ENCODE results near the gene C12orf42.
"Not testable (repeated sequence)": the region's sequence is repeated elsewhere in the genome, so short reads cannot be mapped to it uniquely, and the experiment has no call there.

C12orf42 gene

DNA sequence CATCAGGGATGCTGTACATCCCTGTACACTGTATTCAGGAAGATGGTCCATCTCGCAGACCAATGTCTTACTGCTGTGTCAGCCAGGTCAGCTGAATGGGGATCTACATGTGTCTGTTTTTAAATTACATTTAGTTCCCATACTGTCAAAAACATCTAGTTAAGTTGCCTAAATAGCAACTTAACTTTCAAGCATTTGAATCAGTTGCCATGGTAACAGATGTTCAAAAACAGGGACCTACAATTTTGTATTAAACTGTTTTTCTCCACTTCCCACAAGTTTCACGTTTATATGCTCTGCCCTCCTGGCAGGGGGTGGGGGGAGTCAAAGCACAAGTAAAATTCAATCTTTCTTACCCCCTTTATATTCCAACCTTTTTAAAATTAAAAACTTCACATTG lies 38.3 kb downstream of the C12orf42 start:
- DNase-seq = no peak
- H3K9me3 ChIP-seq (ENCODE audit: control insufficient read depth, low read length) = no peaks in the 10 kb centered on the region
- no peaks in the 10 kb centered on the region for H3K36me3 ChIP-seq (ENCODE audit: control insufficient read depth, insufficient read depth, low read length)
- H3K4me3 ChIP-seq (ENCODE audit: insufficient read depth, low read depth, low read length, poor library complexity, severe bottlenecking) = no peak overlapping the region
- no peaks in the 10 kb centered on the region for H3K4me1 ChIP-seq (ENCODE audit: control insufficient read depth, insufficient read depth, low read length, poor library complexity, severe bottlenecking)
- H3K27me3 ChIP-seq (replicated peaks; ENCODE audit: control insufficient read depth, insufficient read depth, low read length, poor library complexity, severe bottlenecking) = no peaks in the 10 kb centered on the region
- no peak overlapping the region for H3K27ac ChIP-seq (ENCODE audit: insufficient read depth, low read length, poor library complexity, severe bottlenecking)

DNA sequence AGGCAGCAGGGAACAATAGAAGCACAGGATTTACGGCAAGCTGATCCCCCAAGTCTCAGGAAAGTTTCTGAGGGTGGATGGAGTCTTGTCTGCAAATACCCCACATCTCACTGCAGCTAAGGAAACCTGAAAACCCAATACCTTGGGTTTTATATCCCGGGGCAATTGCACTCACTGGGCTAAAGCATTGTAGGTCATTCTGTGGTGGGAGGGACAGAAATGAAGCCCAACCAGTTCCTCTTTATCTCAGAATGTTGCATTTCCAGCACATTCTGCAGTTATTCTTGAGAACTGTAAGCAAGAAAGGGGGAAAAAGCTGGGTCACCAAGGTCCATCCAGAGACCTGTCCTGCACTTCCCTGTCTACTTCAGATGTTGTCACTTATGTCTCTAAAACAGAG lies 39.8 kb downstream of the C12orf42 start:
- Histone ChIP-seq H3K4me1 (ENCODE audit: control insufficient read depth, insufficient read depth, low read length, poor library complexity, severe bottlenecking) (no peaks in the 10 kb centered on the region), H3K36me3 (ENCODE audit: control insufficient read depth, insufficient read depth, low read length) (no peaks in the 10 kb centered on the region), H3K27ac (ENCODE audit: insufficient read depth, low read length, poor library complexity, severe bottlenecking) (no peak overlapping the region), H3K4me3 (ENCODE audit: insufficient read depth, low read depth, low read length, poor library complexity, severe bottlenecking) (no peak overlapping the region), H3K27me3 (replicated peaks; ENCODE audit: control insufficient read depth, insufficient read depth, low read length, poor library complexity, severe bottlenecking) (no peaks in the 10 kb centered on the region), H3K9me3 (ENCODE audit: control insufficient read depth, low read length) (no peaks in the 10 kb centered on the region)
- DNase-seq = no peak

DNA sequence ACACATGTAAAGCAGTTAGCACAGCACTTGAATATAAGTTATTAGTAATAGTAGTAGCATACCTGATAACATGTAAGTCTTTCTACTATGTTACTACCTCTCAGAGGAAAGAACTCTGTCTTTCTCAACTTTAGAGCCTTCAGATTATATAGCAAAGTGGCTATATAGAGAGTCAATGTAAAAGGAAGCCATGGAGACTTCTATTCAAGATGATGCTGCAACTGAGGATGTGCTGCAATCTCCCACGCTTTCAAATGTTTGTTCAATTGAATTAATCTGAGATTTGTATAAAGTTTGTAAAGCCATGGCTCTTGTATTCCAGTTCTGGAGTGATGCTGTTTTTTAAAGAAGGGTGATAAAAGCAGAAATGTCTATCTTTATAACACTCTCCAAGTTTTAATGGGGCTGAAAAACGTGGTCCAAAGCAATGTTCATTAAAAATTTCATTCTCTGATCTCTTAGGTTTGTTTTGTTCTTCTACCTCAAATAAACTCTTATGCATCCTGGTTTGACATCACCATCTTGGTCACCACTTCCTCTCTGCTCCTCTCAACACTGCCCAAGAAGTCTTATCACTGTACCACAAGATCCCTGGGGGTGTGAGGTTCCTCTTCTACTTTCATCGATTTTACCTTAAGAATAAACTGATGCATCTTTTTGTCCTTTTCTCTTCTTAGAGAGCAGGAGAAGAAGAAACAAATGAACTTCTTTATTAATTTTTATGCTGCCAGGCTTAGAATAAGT lies 40.6 kb downstream of the C12orf42 start:
- no peaks in the 10 kb centered on the region for H3K4me1 ChIP-seq (ENCODE audit: control insufficient read depth, insufficient read depth, low read length, poor library complexity, severe bottlenecking)
- H3K9me3 ChIP-seq (ENCODE audit: control insufficient read depth, low read length) = no peaks in the 10 kb centered on the region
- peak in 1 of 3 donors; percentile 0 for DNase-seq
- no peak overlapping the region for H3K27ac ChIP-seq (ENCODE audit: insufficient read depth, low read length, poor library complexity, severe bottlenecking)
- no peaks in the 10 kb centered on the region for H3K27me3 ChIP-seq (replicated peaks; ENCODE audit: control insufficient read depth, insufficient read depth, low read length, poor library complexity, severe bottlenecking)
- H3K4me3 ChIP-seq (ENCODE audit: insufficient read depth, low read depth, low read length, poor library complexity, severe bottlenecking) = no peak overlapping the region
- H3K36me3 ChIP-seq (ENCODE audit: control insufficient read depth, insufficient read depth, low read length) = no peaks in the 10 kb centered on the region

DNA sequence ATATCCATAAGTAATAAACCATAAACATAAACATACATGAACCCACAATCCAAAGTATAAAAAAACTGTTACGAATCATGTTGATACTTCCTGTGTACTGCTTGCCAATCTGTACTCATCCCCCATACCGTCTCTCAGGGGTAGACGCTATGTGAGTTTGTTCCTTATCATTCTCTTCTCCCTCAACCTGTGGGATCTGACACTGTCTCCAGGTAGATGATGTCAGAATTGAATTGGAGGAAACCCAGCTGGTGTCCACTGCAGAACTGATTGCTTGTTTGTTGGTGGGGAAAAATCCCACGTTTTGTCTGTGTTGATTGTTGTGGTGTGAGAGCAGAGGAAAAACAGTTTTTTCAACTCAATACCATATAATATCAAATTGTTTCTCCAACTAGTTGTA lies 50.8 kb downstream of the C12orf42 start:
- Histone ChIP-seq H3K4me3 (ENCODE audit: insufficient read depth, low read depth, low read length, poor library complexity, severe bottlenecking) (no peak overlapping the region), H3K4me1 (ENCODE audit: control insufficient read depth, insufficient read depth, low read length, poor library complexity, severe bottlenecking) (no peaks in the 10 kb centered on the region), H3K27ac (ENCODE audit: insufficient read depth, low read length, poor library complexity, severe bottlenecking) (no peak overlapping the region), H3K36me3 (ENCODE audit: control insufficient read depth, insufficient read depth, low read length) (no peaks in the 10 kb centered on the region), H3K9me3 (ENCODE audit: control insufficient read depth, low read length) (no peaks in the 10 kb centered on the region), H3K27me3 (replicated peaks; ENCODE audit: control insufficient read depth, insufficient read depth, low read length, poor library complexity, severe bottlenecking) (no peaks in the 10 kb centered on the region)
- DNase-seq = no peak

DNA sequence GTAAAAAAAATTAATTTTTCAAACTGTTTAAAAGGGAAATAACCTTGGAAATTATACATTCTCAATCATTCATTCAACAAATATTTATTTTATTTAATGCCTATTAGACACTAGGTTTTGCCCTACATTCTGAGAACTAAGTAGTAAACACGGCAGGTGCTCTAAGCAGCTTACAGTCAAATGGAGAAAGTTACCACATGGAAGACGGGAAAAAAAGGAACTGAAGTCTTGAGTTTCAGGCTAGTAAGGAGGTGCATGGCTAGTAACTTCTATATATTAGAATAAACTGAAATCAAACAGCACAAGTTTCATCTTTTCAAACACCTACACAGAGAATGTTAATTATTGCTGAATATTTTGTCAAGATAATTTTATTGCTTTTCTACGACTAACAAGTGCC lies 52.9 kb downstream of the C12orf42 start:
- Histone ChIP-seq H3K4me3 (ENCODE audit: insufficient read depth, low read depth, low read length, poor library complexity, severe bottlenecking) (no peak overlapping the region), H3K9me3 (ENCODE audit: control insufficient read depth, low read length) (no peaks in the 10 kb centered on the region), H3K27me3 (replicated peaks; ENCODE audit: control insufficient read depth, insufficient read depth, low read length, poor library complexity, severe bottlenecking) (no peaks in the 10 kb centered on the region), H3K36me3 (ENCODE audit: control insufficient read depth, insufficient read depth, low read length) (no peaks in the 10 kb centered on the region), H3K4me1 (ENCODE audit: control insufficient read depth, insufficient read depth, low read length, poor library complexity, severe bottlenecking) (no peaks in the 10 kb centered on the region), H3K27ac (ENCODE audit: insufficient read depth, low read length, poor library complexity, severe bottlenecking) (no peak overlapping the region)
- DNase-seq = no peak

DNA sequence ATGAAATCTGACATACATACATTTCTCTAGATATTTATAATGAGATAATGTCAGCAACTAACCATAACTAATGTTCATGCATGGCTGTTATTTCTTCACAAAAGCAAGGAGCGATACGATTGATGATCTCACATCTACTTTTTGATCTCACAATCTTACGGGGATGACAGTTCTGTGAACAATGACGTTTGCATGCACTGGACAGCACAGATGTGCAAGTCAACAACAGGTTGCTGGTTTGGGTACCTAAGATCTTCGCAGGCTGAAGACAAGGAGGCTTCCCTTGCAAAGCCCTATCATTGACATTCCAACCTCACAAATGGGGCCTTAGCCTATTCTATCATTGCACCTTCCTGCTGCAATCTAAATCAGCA lies 53.6 kb downstream of the C12orf42 start:
- H3K9me3 ChIP-seq (ENCODE audit: control insufficient read depth, low read length) = no peaks in the 10 kb centered on the region
- H3K27ac ChIP-seq (ENCODE audit: insufficient read depth, low read length, poor library complexity, severe bottlenecking) = no peak overlapping the region
- DNase-seq = no peak
- no peaks in the 10 kb centered on the region for H3K36me3 ChIP-seq (ENCODE audit: control insufficient read depth, insufficient read depth, low read length)
- no peaks in the 10 kb centered on the region for H3K27me3 ChIP-seq (replicated peaks; ENCODE audit: control insufficient read depth, insufficient read depth, low read length, poor library complexity, severe bottlenecking)
- H3K4me3 ChIP-seq (ENCODE audit: insufficient read depth, low read depth, low read length, poor library complexity, severe bottlenecking) = no peak overlapping the region
- H3K4me1 ChIP-seq (ENCODE audit: control insufficient read depth, insufficient read depth, low read length, poor library complexity, severe bottlenecking) = no peaks in the 10 kb centered on the region

DNA sequence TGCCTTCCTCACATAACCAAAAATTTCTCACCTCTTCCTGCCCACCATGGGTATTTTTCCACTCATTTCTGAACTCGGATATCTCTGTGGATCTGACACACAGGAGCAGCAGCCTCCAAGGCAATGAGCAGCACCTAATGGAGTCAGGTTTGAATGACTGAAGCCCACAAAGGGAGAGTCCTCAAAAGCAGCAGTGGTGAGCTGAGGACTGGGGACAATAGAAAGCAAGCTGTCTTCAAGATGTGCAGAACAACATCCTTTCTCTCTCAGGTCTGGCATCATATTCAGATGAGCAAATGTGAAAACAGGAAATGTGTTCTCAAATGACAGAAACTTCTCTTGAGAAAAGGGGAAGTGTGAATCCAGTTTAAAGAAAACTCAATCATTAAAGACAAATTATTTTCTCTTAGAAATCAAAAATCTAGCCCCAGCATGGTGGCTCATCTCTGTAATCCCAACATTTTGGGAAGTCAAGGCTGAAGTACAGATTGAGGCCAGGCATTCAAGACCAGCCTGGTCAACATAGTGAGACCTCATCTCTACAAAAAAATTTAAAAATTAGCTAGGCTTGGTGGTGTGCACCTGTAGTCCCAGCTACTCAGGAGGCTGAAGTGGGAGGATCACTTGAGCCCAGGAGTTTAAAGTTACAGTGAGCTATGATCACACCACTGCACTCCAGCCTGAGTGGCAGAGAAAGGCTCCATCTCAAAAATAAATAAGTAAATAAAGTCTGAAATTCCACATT lies 54.2 kb downstream of the C12orf42 start:
- Histone ChIP-seq H3K36me3 (ENCODE audit: control insufficient read depth, insufficient read depth, low read length) (no peaks in the 10 kb centered on the region), H3K4me3 (ENCODE audit: insufficient read depth, low read depth, low read length, poor library complexity, severe bottlenecking) (no peak overlapping the region), H3K27me3 (replicated peaks; ENCODE audit: control insufficient read depth, insufficient read depth, low read length, poor library complexity, severe bottlenecking) (no peaks in the 10 kb centered on the region), H3K27ac (ENCODE audit: insufficient read depth, low read length, poor library complexity, severe bottlenecking) (peak overlapping the region; percentile 11), H3K9me3 (ENCODE audit: control insufficient read depth, low read length) (no peaks in the 10 kb centered on the region), H3K4me1 (ENCODE audit: control insufficient read depth, insufficient read depth, low read length, poor library complexity, severe bottlenecking) (no peaks in the 10 kb centered on the region)
- DNase-seq = peak in 1 of 3 donors; percentile 2

DNA sequence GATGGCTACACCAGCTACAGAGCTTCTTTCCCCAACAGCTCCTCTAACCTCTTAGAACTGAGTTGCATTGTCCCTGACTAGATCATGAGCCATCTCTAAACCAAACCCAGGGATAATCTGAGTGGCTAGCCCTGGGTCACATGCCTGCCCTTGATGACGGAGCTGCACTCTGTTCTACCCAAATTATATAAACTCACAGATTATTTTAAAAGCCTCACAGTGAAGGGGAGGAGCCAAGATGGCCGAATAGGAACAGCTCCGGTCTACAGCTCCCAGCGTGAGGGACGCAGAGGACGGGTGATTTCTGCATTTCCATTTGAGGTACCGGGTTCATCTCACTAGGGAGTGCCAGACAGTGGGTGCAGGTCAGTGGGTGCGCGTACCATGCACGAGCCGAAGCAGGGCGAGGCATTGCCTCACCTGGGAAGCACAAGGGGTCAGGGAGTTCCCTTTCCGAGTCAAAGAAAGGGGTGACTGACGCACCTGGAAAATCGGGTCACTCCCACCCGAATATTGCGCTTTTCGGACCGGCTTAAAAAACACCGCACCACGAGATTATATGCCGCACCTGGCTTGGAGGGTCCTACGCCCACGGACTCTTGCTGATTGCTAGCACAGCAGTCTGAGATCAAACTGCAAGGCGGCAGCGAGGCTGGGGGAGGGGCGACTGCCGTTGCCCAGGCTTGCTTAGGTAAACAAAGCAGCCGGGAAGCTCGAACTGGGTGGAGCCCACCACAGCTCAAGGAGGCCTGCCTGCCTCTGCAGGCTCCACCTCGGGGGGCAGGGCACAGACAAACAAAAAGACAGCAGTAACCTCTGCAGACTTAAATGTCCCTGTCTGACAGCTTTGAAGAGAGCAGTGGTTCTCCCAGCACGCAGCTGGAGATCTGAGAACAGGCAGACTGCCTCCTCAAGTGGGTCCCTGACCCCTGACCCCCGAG lies 61.3 kb downstream of the C12orf42 start:
- H3K4me3 ChIP-seq (ENCODE audit: insufficient read depth, low read depth, low read length, poor library complexity, severe bottlenecking); DNase-seq; H3K27ac ChIP-seq (ENCODE audit: insufficient read depth, low read length, poor library complexity, severe bottlenecking); H3K36me3 ChIP-seq (ENCODE audit: control insufficient read depth, insufficient read depth, low read length); H3K4me1 ChIP-seq (ENCODE audit: control insufficient read depth, insufficient read depth, low read length, poor library complexity, severe bottlenecking); H3K9me3 ChIP-seq (ENCODE audit: control insufficient read depth, low read length); H3K27me3 ChIP-seq (replicated peaks; ENCODE audit: control insufficient read depth, insufficient read depth, low read length, poor library complexity, severe bottlenecking): not testable (repeated sequence)

DNA sequence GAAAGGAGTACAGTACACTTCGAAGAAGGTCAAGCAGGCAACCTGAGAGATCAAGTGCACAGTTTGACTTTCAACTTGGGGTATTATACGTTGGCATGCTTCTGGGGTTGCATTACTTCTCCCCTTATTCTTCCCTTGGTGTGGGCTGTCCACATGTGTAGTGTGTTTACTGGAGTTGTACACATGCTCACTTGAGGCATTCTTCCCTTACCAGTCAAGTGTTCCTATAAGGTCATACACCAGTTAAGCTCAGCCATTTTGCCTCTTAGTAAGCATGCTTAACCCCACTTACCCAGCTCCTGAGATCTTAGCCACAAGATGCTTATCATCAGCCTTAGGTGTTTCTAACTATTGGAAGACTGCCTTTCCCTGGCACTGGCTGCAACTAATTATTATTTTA lies 63.8 kb downstream of the C12orf42 start:
- H3K27me3 ChIP-seq (replicated peaks; ENCODE audit: control insufficient read depth, insufficient read depth, low read length, poor library complexity, severe bottlenecking) = no peaks in the 10 kb centered on the region
- no peak overlapping the region for H3K4me3 ChIP-seq (ENCODE audit: insufficient read depth, low read depth, low read length, poor library complexity, severe bottlenecking)
- no peaks in the 10 kb centered on the region for H3K9me3 ChIP-seq (ENCODE audit: control insufficient read depth, low read length)
- H3K36me3 ChIP-seq (ENCODE audit: control insufficient read depth, insufficient read depth, low read length) = no peaks in the 10 kb centered on the region
- DNase-seq = no peak
- H3K4me1 ChIP-seq (ENCODE audit: control insufficient read depth, insufficient read depth, low read length, poor library complexity, severe bottlenecking) = no peaks in the 10 kb centered on the region
- H3K27ac ChIP-seq (ENCODE audit: insufficient read depth, low read length, poor library complexity, severe bottlenecking) = no peak overlapping the region

Measured in effector memory CD4-positive, alpha-beta T cell (primary cell).